Activated CD8-positive, alpha-beta memory T cell treated with anti-CD3 and anti-CD28 coated beads for 48 hours (primary cell): ENCODE measurements around the gene ARHGEF39.

Experiments used
- DNase-seq, 3 experiments: peaks; one replicate each; pipeline ENCODE4 v3.0.0-alpha.2; 2020; ENCODE audit warnings: low read depth in 2 of 3, low spot score in 2 of 3

Gene ARHGEF39

DNA sequence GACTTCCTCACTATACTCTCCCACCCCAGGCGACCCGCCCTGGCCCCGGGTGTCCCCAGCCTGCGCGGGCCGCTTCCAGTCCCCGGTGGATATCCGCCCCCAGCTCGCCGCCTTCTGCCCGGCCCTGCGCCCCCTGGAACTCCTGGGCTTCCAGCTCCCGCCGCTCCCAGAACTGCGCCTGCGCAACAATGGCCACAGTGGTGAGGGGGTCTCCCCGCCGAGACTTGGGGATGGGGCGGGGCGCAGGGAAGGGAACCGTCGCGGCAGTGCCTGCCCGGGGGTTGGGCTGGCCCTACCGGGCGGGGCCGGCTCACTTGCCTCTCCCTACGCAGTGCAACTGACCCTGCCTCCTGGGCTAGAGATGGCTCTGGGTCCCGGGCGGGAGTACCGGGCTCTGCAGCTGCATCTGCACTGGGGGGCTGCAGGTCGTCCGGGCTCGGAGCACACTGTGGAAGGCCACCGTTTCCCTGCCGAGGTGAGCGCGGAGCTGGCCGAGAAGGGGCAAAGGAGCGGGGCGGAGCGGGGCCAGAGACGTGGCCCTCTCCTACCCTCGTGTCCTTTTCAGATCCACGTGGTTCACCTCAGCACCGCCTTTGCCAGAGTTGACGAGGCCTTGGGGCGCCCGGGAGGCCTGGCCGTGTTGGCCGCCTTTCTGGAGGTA lies 10.9 kb upstream of the ARHGEF39 start:
- DNase-seq, result no peak

GRCh38 chr9:35675204-35675603 lies 10.2 kb upstream of the ARHGEF39 start:
- no peak for DNase-seq

GRCh38 chr9:35674025-35674361 lies 9.0 kb upstream of the ARHGEF39 start:
- DNase-seq, result no peak

GRCh38 chr9:35673132-35674024 lies 8.4 kb upstream of the ARHGEF39 start, which contains the start of gene CA9:
Gene CA9, plus strand, starts transcription at chr9:35673928. Its CDS starts 32 bp downstream, at chr9:35673960.
- DNase-seq, result no peak

DNA sequence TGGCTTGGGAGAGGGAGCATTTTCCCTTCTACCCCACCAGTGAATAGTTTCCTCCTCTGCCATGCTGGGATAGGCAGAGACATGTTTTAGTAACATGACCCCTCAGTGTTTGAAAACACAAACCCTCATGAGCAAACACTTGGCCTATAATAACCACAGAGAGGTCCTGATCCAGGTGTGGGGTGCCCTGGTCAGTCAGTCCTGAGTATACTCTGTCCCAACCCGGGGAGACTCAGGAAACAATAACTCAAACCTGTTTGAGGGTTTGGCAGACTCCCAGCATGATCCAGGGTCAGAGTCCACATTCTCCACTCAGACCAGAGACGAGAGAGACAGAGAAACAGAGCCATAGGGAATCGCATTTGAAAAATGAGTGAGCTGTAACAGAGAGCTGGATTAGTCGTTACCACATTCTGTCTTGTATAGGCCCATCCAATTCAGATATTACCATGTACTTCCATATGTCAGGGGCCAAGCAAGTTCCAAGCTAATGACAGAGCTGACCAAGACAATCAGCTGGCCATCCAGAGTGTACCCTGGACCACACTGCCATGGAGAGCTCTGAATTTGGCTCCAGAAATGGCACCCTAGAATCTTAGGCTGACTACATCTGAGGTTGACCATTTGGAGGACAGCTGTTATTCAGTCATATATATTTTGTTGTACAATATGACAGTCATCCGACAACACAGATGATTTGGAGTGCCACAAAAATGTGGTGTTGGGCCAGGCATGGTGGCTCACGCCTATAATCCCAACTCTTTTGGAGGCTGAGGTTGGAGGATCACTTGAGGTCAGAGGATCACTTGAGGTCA lies 4.5 kb upstream of the ARHGEF39 start:
- DNase-seq, result no peak

- DNase-seq, result no peak
Observed at GRCh38 chr9:35667939-35668338, 2.9 kb upstream of the ARHGEF39 start.

- DNase-seq, result no peak
Observed at GRCh38 chr9:35666549-35666948, 1.6 kb upstream of the ARHGEF39 start.

GRCh38 chr9:35666045-35666444 lies 1.1 kb upstream of the ARHGEF39 start:
- no peak for DNase-seq

GRCh38 chr9:35665471-35665818 lies 450 bp upstream of the ARHGEF39 start:
- DNase-seq, result no peak

DNA sequence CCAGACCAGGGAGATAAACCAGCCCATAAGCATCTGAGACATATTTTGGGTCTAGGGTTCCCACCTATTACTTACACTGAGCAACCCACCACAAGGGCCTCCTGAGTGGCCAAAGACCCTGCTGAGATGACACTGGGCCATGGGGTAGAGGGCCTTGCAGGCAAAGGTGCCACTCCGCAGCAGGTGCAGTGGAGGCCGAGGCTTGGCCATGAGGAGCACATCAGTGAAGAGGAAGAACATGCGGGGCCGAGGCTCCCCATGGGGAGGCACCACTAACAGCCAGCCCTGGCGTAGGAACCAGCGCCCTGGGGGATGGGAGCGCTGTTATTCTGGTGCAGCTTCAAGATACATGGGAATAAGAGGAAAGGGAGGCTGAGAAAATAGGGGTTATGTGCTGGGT lies 2.6 kb downstream of the ARHGEF39 start:
- DNase-seq, result no peak

GRCh38 chr9:35661756-35662350 lies 3.1 kb downstream of the ARHGEF39 start:
- no peak for DNase-seq

GRCh38 chr9:35660966-35661415 lies 4.0 kb downstream of the ARHGEF39 start:
- DNase-seq, result no peak

GRCh38 chr9:35659340-35659739 lies 5.7 kb downstream of the ARHGEF39 start:
- DNase-seq, result no peak

DNA sequence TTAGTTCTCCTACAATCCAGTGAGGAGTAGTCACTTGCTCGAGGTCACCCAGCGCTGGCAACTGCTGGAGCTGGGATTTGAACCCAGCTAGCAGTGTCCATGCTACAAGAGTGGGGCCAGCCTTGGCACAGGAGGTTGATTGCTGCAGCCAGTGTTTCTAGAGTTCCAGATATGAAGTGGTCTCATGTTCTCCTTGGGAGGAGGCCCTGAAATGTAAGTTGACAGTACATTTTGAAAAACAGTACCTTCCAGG lies 6.1 kb downstream of the ARHGEF39 start:
- DNase-seq, result no peak

DNA sequence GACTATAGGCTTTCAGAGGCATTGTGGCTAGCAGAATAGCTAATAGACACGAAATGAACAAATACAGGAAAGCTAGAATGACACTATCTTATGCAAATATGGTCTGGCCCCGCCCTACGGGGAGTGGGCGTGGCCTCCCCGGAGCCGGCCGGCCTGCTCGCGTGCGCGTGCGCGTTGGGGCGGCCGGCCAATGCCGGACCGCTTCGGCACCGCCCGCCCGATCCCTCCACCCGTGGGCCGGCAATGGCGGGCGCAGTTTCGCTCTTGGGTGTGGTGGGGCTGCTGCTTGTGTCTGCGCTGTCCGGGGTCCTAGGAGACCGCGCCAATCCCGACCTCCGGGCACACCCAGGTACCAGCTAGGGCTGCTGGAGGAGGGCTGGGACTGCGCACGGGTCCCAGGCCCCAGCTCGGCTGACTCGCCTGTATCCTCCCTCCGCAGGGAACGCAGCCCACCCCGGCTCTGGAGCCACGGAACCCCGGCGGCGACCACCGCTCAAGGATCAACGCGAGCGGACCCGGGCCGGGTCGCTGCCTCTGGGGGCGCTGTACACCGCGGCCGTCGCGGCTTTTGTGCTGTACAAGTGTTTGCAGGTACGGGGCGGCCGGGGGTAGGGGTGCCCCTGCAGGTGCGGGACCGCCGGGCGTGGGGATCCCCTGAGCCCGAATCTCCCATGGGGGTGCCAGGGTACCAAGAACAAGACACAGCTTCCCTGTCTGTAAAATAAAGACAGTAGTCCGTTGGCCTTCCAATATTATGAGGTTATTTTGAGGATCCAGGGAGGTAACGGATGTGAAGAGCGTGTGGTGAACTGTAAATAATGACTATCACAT lies 6.6 kb downstream of the ARHGEF39 start, which contains the start of gene CCDC107:
CCDC107 (plus strand) TSS at position 156 of the 831 bp plus-strand sequence; CDS start at position 244, 88 bp downstream.
- peak; percentile 63 to 76 (median 74) for DNase-seq

DNA sequence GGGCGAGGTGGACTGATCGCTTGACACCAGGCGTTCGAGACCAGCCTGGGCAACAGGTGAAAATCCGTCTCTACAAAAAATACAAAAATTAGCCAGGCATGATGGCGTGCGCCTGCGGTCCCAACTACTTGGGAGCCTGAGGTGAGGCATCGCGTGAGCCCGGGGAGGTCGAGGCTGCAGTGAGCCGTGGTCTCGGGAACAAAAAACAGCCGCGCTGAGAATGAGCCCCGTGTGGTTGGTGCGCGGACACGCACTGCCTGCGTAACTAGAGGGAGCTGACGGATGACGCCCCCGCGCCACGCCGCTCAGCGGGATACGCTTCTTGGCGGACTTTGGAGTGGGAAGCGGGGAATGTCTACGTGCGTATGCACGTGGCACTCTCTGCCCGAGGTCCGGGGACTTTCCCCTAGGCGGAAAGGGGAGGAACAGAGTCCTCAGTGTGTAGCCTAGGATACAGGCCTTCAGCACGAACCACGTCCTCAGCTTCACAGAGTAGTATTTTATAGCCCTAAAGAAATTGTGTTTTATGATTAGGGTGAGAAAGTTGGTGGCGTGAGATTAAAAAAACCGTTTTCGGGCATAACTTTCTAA lies 7.4 kb downstream of the ARHGEF39 start, which contains the start of gene RMRP:
RMRP (minus strand) TSS at position 474 of the 591 bp plus-strand sequence.
- peak; percentile 79 to 92 (median 84) for DNase-seq

DNA sequence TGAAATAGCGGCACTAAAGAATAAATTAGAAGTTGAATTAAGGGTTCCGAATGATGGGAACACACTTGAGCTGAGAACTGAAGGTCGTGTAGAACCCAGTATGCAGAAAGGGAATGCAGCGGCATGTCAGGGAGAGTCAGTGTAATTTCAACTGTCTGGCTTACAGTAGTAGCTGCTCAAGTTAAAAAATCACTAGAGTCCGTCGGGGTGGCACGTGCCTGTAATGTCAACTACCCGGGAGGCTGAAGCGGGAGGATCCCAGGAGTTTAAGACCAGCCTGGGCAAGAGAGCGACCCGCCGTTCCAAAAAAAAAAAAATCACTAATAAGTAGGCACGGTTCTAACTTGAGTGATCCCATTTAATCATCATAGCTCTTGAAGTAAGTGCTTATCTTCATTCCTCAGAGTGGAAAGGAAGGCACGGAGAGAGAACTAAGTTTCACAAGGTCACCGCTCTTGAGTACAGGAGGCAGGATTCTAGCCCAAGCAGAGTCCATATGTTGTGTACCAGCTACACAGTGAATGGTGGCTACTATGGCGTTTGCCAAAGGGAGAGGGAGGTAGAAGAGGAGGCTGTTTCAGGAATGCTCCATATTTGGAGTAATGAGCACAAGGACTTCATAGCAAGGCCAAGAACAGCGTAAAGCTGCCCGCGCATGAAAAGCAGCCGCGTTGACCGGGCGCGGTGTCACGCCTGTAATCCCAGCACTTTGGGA lies 8.0 kb downstream of the ARHGEF39 start:
- no peak for DNase-seq

DNA sequence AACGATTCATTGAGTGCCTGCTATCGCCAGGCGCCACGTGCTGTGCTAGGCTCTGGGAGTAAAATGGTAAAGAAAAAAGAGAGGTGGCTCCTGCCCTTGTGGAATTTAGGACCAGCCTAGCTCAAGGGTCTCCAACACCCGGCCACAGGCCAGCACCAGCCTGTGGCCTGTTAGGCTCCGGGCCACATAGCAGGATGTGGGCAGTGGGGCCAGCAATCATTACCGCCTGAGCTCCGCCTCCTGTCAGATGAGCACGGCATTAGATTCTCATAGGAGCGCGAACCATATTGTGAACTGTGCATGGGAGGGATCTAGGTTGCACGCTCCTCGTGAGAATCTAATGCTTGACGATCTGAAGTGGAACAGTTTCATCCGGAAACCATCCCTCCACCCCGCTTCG lies 8.6 kb downstream of the ARHGEF39 start:
- no peak for DNase-seq

GRCh38 chr9:35653611-35654010 lies 11.4 kb downstream of the ARHGEF39 start:
- DNase-seq, result no peak
